Ovary (tissue), 9 donors: ENCODE results near the gene RNF125. TPM values are rescaled to one million over a fixed set of nuclear protein-coding genes. Genes with fewer than 3 reads are reported as not detected.

ENCODE experiments used
- DNase-seq, 5 donors: peaks; one replicate each; pipeline ENCODE4 v3.0.0-alpha.2; 2019 to 2020
- H3K27ac ChIP-seq, 2 donors: fragments of 200-600 bp; one replicate each; pipeline versions ENCODE4 v1.5.1 to v1.8.0; 2019 to 2022
- H3K27me3 ChIP-seq: fragments of 200-600 bp; one replicate; pipeline ENCODE4 v1.8.0; 2022
- H3K36me3 ChIP-seq: fragments of 200-600 bp; sonication (generic); one replicate; pipeline ENCODE4 v1.5.1; 2019
- H3K4me1 ChIP-seq: one replicate; pipeline ENCODE4 v1.8.1; 2013; ENCODE audit warnings: mild to moderate bottlenecking, moderate library complexity; ENCODE audit not compliant: insufficient read depth
- H3K4me3 ChIP-seq: fragments of 200-600 bp; sonication (generic); one replicate; pipeline ENCODE4 v1.5.1; 2017
- H3K9me3 ChIP-seq, 2 donors: fragments of 200-600 bp in 1 of 2; sonication (generic) in 1 of 2; one replicate each; pipeline versions ENCODE4 v1.5.1 to v1.8.1; 2013 to 2019; ENCODE audit warnings: mild to moderate bottlenecking in 1 of 2, moderate library complexity in 1 of 2
- EP300 ChIP-seq: sonication (generic); formaldehyde crosslinking; IDR thresholded peaks from one replicate; pipeline ENCODE4 v1.6.1; 2017; ENCODE audit warnings: antibody characterized with exemption
- POLR2A ChIP-seq: fragments of 450-650 bp; IDR thresholded peaks from one replicate; pipeline ENCODE4 v1.6.1; 2017; ENCODE audit warnings: antibody characterized with exemption, mild to moderate bottlenecking, moderate library complexity
- WGBS, 3 donors: extraction: QIAGEN DNeasy Blood & Tissue Kit in 1 of 3; methylation state at CpG; one replicate each; pipeline versions ENCODE4 v1.1.5 to v1.1.7; 2013 to 2017; 5-methylcytosine and 5-hydroxymethylcytosine counted together
- intact Hi-C, 4 donors: fragments of 100-400 bp; cut with DNase I; formaldehyde crosslinking; loops; one replicate each; pipeline versions ENCODE4 v1.11.0 to v1.15.1; 2022 to 2023
- polyA plus RNA-seq, 2 donors: library from polyadenylated mRNA; stranded (reverse); fragments of 200-250 nt in 1 of 2; fragments of 350-450 nt in 1 of 2; fragmentation: Illumina TruSeq in 1 of 2; extraction: RNeasy Lipid Tissue Mini Kit (QIAGEN cat#74804) in 1 of 2; gene quantifications; one replicate each; pipeline ENCODE4 v1.2.3, GENCODE V29; 2013 to 2014
- total RNA-seq, 7 donors: library from RNA; depleted of rRNA in 2 of 7; stranded (reverse); fragments of >200 nt in 2 of 7; fragmentation: NEBNext Ultra II Directional in 3 of 7; extraction: Animal tissue kit (Norgen Biotek cat#: 25700) in 3 of 7; gene quantifications; one replicate each; pipeline versions ENCODE4 v1.1.0 to v1.2.4, GENCODE V29; 2016 to 2023
- TF ChIP-seq, protein P1 (sequence below), 3 donors: fragments of 450-650 bp in 2 of 3; fragments of 200-600 bp in 1 of 3; IDR thresholded peaks; one replicate each; pipeline versions ENCODE4 v1.5.1 to v1.8.0; 2016 to 2022; ENCODE audit warnings: antibody characterized with exemption in 3 of 3, mild to moderate bottlenecking in 1 of 3
- donor health status: DM: no; HTN: no; CAD: no; lungs with moderate emphysema.
- donor health status: DM: no; HTN: no; CAD: no.
- donor health status: Bipolar disorder and iron deficiency.
- donor health status: DM: yes; HTN: yes; CAD: no.
- donor health status: DM: no; HTN: no; CAD: no.
- donor health status: DM: yes; HTN: yes; CAD: no.

Gene RNF125
- total and polyA plus RNA-seq, 9 donors: 0.86 to 9.3 (median 1.9) TPM

DNA sequence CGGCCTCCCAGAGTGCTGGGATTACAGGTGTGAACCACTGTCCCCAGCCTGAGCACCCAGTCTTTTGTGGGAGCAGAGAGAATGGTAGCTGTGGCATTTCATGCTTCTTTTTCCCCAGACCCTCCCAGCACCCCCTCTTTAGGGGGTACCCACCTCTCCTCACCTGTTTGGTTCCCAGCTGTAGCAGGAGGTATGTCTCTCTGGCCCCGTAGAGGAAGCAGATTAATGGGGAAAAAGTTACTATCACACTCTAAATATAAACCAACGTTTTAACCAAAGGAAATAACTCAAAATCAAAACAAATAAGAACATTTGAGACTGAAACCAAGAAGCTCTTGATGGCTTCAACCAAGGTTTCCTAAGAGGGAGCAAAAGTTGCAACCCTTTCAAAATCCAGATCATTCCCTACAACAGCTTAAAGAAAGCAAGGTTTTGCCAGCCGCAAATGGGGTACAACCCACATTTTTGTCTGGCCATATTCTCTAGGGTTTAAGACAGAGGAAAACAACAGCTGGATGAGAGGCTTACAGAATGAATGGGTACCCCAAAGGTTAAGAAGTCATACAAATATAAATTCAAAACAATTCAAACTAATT, 8.0 kb downstream of the RNF125 start:
- no peak overlapping the region for H3K4me3 ChIP-seq
- H3K4me1 ChIP-seq: no peaks in the 10 kb centered on the region
- no peak for TF ChIP-seq POLR2A
- TF ChIP-seq, protein P1, sequence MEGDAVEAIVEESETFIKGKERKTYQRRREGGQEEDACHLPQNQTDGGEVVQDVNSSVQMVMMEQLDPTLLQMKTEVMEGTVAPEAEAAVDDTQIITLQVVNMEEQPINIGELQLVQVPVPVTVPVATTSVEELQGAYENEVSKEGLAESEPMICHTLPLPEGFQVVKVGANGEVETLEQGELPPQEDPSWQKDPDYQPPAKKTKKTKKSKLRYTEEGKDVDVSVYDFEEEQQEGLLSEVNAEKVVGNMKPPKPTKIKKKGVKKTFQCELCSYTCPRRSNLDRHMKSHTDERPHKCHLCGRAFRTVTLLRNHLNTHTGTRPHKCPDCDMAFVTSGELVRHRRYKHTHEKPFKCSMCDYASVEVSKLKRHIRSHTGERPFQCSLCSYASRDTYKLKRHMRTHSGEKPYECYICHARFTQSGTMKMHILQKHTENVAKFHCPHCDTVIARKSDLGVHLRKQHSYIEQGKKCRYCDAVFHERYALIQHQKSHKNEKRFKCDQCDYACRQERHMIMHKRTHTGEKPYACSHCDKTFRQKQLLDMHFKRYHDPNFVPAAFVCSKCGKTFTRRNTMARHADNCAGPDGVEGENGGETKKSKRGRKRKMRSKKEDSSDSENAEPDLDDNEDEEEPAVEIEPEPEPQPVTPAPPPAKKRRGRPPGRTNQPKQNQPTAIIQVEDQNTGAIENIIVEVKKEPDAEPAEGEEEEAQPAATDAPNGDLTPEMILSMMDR (IDR thresholded peaks at IDR 0.05): no peak
- no peak for TF ChIP-seq EP300
- no peaks in the 10 kb centered on the region for H3K36me3 ChIP-seq
- H3K27me3 ChIP-seq: no peaks in the 10 kb centered on the region
- no peaks in the 10 kb centered on the region for H3K9me3 ChIP-seq
- 52 to 57% (median 53%) methylated on average over 4 of the region's 4 CpGs for WGBS, 3 donors
- DNase-seq: no peak
- no peak overlapping the region for H3K27ac ChIP-seq
- intact Hi-C loops: no loop called here

DNA sequence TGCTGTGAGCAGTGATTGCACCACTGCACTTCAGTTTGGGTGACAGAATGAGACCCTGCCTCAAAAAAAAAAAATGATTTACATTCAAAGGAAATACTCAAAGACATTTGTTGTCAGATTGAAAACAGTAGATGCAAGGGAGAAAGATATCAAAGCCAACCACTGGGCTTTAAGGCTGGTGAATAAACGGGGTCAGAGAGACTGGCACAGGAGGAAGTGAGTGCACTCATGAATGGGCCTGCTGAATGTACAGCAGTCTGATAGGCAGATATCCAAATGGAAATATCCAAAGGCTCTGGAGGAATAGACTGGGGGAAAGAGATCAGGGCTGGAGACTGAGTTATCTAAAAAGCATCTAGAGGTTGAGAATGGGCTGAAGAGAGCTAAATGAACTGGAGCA, 10.9 kb downstream of the RNF125 start:
- Histone ChIP-seq H3K27me3 (no peaks in the 10 kb centered on the region), H3K9me3 (no peaks in the 10 kb centered on the region), H3K36me3 (no peaks in the 10 kb centered on the region), H3K4me3 (no peak overlapping the region), H3K27ac (no peak overlapping the region), H3K4me1 (no peaks in the 10 kb centered on the region)
- no peak for DNase-seq
- 76 to 85% (median 84%) methylated on average over 1 of the region's 1 CpG for WGBS, 3 donors
- TF ChIP-seq, protein P1 (IDR thresholded peaks at IDR 0.05): no peak
- no peak for TF ChIP-seq EP300
- TF ChIP-seq POLR2A: no peak
- intact Hi-C loops: no loop called here

DNA sequence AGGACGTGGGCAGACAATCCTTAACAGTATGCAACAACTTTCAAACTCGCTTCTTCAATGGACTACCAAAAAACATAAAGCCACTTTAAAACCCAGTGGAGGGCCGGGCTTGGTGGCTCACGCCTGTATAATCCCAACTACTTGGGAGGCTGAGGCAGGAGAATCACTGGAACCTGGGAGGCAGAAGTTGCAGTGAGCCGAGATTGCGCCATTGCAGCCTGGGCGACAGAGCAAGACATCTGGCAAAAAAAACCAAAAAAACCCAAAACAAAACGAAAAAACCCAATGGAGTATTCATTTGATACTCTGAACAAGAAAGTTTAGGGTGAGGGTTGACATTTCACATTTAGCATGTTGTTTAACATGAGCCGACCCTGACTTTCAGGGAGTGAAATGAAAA, 14.0 kb downstream of the RNF125 start:
- H3K27me3 ChIP-seq: no peaks in the 10 kb centered on the region
- no peak overlapping the region for H3K4me3 ChIP-seq
- TF ChIP-seq, protein P1 (IDR thresholded peaks at IDR 0.05): no peak
- TF ChIP-seq EP300: no peak
- no peak for TF ChIP-seq POLR2A
- no peaks in the 10 kb centered on the region for H3K9me3 ChIP-seq
- H3K36me3 ChIP-seq: no peaks in the 10 kb centered on the region
- no peaks in the 10 kb centered on the region for H3K4me1 ChIP-seq
- DNase-seq: no peak
- H3K27ac ChIP-seq: no peak overlapping the region
- WGBS, 3 donors: 87 to 92% (median 89%) methylated on average over 9 of the region's 9 CpGs
- intact Hi-C loops: no loop called here

DNA sequence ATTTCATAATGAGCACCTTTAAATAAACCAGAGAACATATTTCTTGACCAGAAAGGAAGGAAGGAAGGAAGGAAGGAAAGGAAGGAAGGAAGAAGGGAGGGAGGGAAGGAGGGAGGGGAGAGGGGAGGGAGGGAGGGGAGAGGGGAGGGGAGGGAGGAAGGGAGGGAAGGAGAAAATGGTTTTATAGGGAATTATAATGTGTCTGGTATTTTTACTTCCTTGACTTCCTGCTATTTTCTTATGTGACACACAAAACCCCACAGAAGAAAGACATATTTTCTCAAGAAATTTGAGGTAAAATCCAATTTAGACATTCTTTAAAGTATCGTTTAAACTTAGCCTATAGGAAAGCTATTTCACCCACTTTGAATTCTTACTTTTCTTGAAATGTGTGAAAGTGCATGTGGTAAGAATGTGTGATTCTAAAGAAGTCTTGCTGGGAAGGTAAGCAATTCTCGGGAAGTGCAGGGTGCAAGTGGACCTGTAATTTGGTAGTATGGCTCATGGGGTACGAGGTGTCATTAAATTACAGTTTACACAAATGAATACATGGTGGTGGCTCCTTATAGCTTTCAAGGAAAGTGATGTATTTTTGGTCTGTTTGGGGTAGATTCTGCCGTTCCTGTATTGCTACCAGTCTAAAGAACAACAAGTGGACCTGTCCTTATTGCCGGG, 18.0 kb downstream of the RNF125 start:
- no peaks in the 10 kb centered on the region for H3K4me1 ChIP-seq
- DNase-seq: no peak
- H3K27me3 ChIP-seq: no peaks in the 10 kb centered on the region
- H3K27ac ChIP-seq: no peak overlapping the region
- H3K9me3 ChIP-seq: no peaks in the 10 kb centered on the region
- TF ChIP-seq, protein P1 (IDR thresholded peaks at IDR 0.05): no peak
- TF ChIP-seq EP300 (no peak), POLR2A (no peak)
- WGBS, 3 donors: 89 to 92% (median 90%) methylated on average over 5 of the region's 5 CpGs
- no peaks in the 10 kb centered on the region for H3K36me3 ChIP-seq
- intact Hi-C loops: no loop called here
- H3K4me3 ChIP-seq: no peak overlapping the region
